Activated T-helper 2 cell treated with anti-CD3 and anti-CD28 coated beads, Interferon-gamma antibody, Interleukin-2, Interleukin-4, amounts not matched to agents 10 μg/mL and 5 μg/mL and 100 μg/mL, durations not matched to agents 14 hours and 24 hours and 36 hours (primary cell): ENCODE measurements around the gene PNMA6E. TPM values are rescaled to one million over a fixed set of nuclear protein-coding genes. Genes with fewer than 3 reads are reported as not detected.

Experiments used
- DNase-seq: peaks from one replicate; pipeline ENCODE4 v3.0.0; 2021; ENCODE audit warnings: low spot score
- H3K27ac Mint-ChIP-seq: one replicate; pipeline ENCODE4 v1.8.0; 2021; ENCODE audit warnings: mixed read lengths
- H3K27me3 Mint-ChIP-seq: one replicate; pipeline ENCODE4 v1.8.0; 2021; ENCODE audit warnings: low read depth, mixed read lengths
- H3K36me3 Mint-ChIP-seq: one replicate; pipeline ENCODE4 v1.8.0; 2021; ENCODE audit warnings: low read depth, mixed read lengths
- H3K4me1 Mint-ChIP-seq: one replicate; pipeline ENCODE4 v1.8.0; 2021; ENCODE audit warnings: low read depth, mixed read lengths
- H3K4me3 Mint-ChIP-seq: one replicate; pipeline ENCODE4 v1.8.0; 2021; ENCODE audit warnings: low read depth, mild to moderate bottlenecking, moderate library complexity, mixed read lengths
- H3K9me3 Mint-ChIP-seq: one replicate; pipeline ENCODE4 v1.8.0; 2021; ENCODE audit warnings: mixed read lengths
- intact Hi-C: fragments of 100-400 bp; cut with micrococcal nuclease; formaldehyde crosslinking; loops from one replicate; pipeline ENCODE4 v1.15.1; 2023
- total RNA-seq: library from RNA; stranded (reverse); gene quantifications from 2 replicates; pipeline ENCODE4 v1.2.3, GENCODE V29; 2022

Gene PNMA6E
- total RNA-seq, 1 donor from 2014 or later: not detected

GRCh38 chrX:153382563-153383482, 18.3 kb downstream of the PNMA6E start:
- no peaks in the 10 kb centered on the region for H3K36me3 Mint-ChIP-seq
- H3K4me1 Mint-ChIP-seq: no peaks in the 10 kb centered on the region
- H3K27me3 Mint-ChIP-seq: peaks cover 3% of the 10 kb centered on the region
- intact Hi-C loops: no loop called here
- no peak overlapping the region for H3K4me3 Mint-ChIP-seq
- H3K27ac Mint-ChIP-seq: no peak overlapping the region
- no peak for DNase-seq
- H3K9me3 Mint-ChIP-seq: no peaks in the 10 kb centered on the region

- Mint-ChIP-seq H3K27me3 (peaks cover 3% of the 10 kb centered on the region), H3K27ac (no peak overlapping the region), H3K4me3 (no peak overlapping the region), H3K36me3 (no peaks in the 10 kb centered on the region), H3K4me1 (no peaks in the 10 kb centered on the region), H3K9me3 (no peaks in the 10 kb centered on the region)
- intact Hi-C loops: no loop called here
- DNase-seq: no peak
Measured at GRCh38 chrX:153381684-153382532, 19.2 kb downstream of the PNMA6E start.

- H3K4me1 Mint-ChIP-seq: no peaks in the 10 kb centered on the region
- no peak overlapping the region for H3K4me3 Mint-ChIP-seq
- no peak for DNase-seq
- intact Hi-C loops: no loop called here
- H3K9me3 Mint-ChIP-seq: no peaks in the 10 kb centered on the region
- no peaks in the 10 kb centered on the region for H3K27me3 Mint-ChIP-seq
- no peaks in the 10 kb centered on the region for H3K36me3 Mint-ChIP-seq
- no peak overlapping the region for H3K27ac Mint-ChIP-seq
Measured at GRCh38 chrX:153380691-153381090, 20.5 kb downstream of the PNMA6E start.

- H3K27ac Mint-ChIP-seq: no peak overlapping the region
- no peak for DNase-seq
- no peaks in the 10 kb centered on the region for H3K36me3 Mint-ChIP-seq
- H3K27me3 Mint-ChIP-seq: no peaks in the 10 kb centered on the region
- intact Hi-C loops: no loop called here
- H3K9me3 Mint-ChIP-seq: no peaks in the 10 kb centered on the region
- H3K4me3 Mint-ChIP-seq: no peak overlapping the region
- H3K4me1 Mint-ChIP-seq: no peaks in the 10 kb centered on the region
Measured at GRCh38 chrX:153379971-153380581, 21.1 kb downstream of the PNMA6E start.

GRCh38 chrX:153379508-153379907, 21.6 kb downstream of the PNMA6E start:
- no peak overlapping the region for H3K4me3 Mint-ChIP-seq
- no peak overlapping the region for H3K27ac Mint-ChIP-seq
- intact Hi-C loops: no loop called here
- H3K9me3 Mint-ChIP-seq: no peaks in the 10 kb centered on the region
- no peaks in the 10 kb centered on the region for H3K27me3 Mint-ChIP-seq
- H3K36me3 Mint-ChIP-seq: no peaks in the 10 kb centered on the region
- no peak for DNase-seq
- H3K4me1 Mint-ChIP-seq: no peaks in the 10 kb centered on the region

GRCh38 chrX:153378607-153379006, 22.5 kb downstream of the PNMA6E start:
- H3K36me3 Mint-ChIP-seq: no peaks in the 10 kb centered on the region
- DNase-seq: no peak
- intact Hi-C loops: no loop called here
- H3K4me1 Mint-ChIP-seq: no peaks in the 10 kb centered on the region
- H3K9me3 Mint-ChIP-seq: no peaks in the 10 kb centered on the region
- H3K27me3 Mint-ChIP-seq: peaks cover 2% of the 10 kb centered on the region
- no peak overlapping the region for H3K4me3 Mint-ChIP-seq
- no peak overlapping the region for H3K27ac Mint-ChIP-seq

GRCh38 chrX:153377727-153378126, 23.4 kb downstream of the PNMA6E start:
- intact Hi-C loops: no loop called here
- no peak overlapping the region for H3K27ac Mint-ChIP-seq
- H3K4me1 Mint-ChIP-seq: no peaks in the 10 kb centered on the region
- no peak overlapping the region for H3K4me3 Mint-ChIP-seq
- no peak for DNase-seq
- H3K27me3 Mint-ChIP-seq: peaks cover 3% of the 10 kb centered on the region
- H3K36me3 Mint-ChIP-seq: no peaks in the 10 kb centered on the region
- no peaks in the 10 kb centered on the region for H3K9me3 Mint-ChIP-seq

- Mint-ChIP-seq H3K9me3 (no peaks in the 10 kb centered on the region), H3K36me3 (no peaks in the 10 kb centered on the region), H3K27me3 (peaks cover 4% of the 10 kb centered on the region), H3K4me1 (peaks cover 4% of the 10 kb centered on the region), H3K4me3 (no peak overlapping the region), H3K27ac (no peak overlapping the region)
- DNase-seq: no peak
- intact Hi-C loops: no loop called here
Measured at GRCh38 chrX:153375571-153375970, 25.6 kb downstream of the PNMA6E start.

GRCh38 chrX:153374426-153374825, 26.7 kb downstream of the PNMA6E start:
- H3K36me3 Mint-ChIP-seq: no peaks in the 10 kb centered on the region
- no peak overlapping the region for H3K4me3 Mint-ChIP-seq
- intact Hi-C loops: no loop called here
- DNase-seq: no peak
- H3K27ac Mint-ChIP-seq: no peak overlapping the region
- H3K27me3 Mint-ChIP-seq: peaks cover 4% of the 10 kb centered on the region
- peaks cover 5% of the 10 kb centered on the region for H3K4me1 Mint-ChIP-seq
- H3K9me3 Mint-ChIP-seq: no peaks in the 10 kb centered on the region

- no peak for DNase-seq
Measured at GRCh38 chrX:153372949-153373348, 28.2 kb downstream of the PNMA6E start.

GRCh38 chrX:153371256-153371655, 29.9 kb downstream of the PNMA6E start:
- no peak overlapping the region for H3K27ac Mint-ChIP-seq

More at GRCh38 chrX:153372949-153373348, 28.2 kb downstream of the PNMA6E start:
- Mint-ChIP-seq H3K4me3 (no peak overlapping the region), H3K4me1 (peaks cover 5% of the 10 kb centered on the region), H3K27ac (no peak overlapping the region), H3K27me3 (peaks cover 4% of the 10 kb centered on the region), H3K36me3 (no peaks in the 10 kb centered on the region), H3K9me3 (no peaks in the 10 kb centered on the region)
- intact Hi-C loops: no loop called here

GRCh38 chrX:153370293-153371055, 30.7 kb downstream of the PNMA6E start:
- intact Hi-C loops: no loop called here
- no peak for DNase-seq
- H3K36me3 Mint-ChIP-seq: no peaks in the 10 kb centered on the region
- no peaks in the 10 kb centered on the region for H3K9me3 Mint-ChIP-seq
- H3K27ac Mint-ChIP-seq: no peak overlapping the region
- H3K27me3 Mint-ChIP-seq: peaks cover 4% of the 10 kb centered on the region
- H3K4me3 Mint-ChIP-seq: no peak overlapping the region
- H3K4me1 Mint-ChIP-seq: peaks cover 7% of the 10 kb centered on the region

More at GRCh38 chrX:153371256-153371655, 29.9 kb downstream of the PNMA6E start:
- no peak for DNase-seq
- H3K36me3 Mint-ChIP-seq: no peaks in the 10 kb centered on the region
- H3K4me3 Mint-ChIP-seq: no peak overlapping the region
- no peaks in the 10 kb centered on the region for H3K9me3 Mint-ChIP-seq
- intact Hi-C loops: no loop called here
- peaks cover 5% of the 10 kb centered on the region for H3K4me1 Mint-ChIP-seq
- H3K27me3 Mint-ChIP-seq: peaks cover 4% of the 10 kb centered on the region
